HG03558 (cell line): ENCODE results near the gene NOVA2.
A peak's percentile ranks its signal among the peaks of the same experiment; 100 is the strongest.

Experiments
- ATAC-seq: cut with Tn5 transposase; IDR thresholded peaks from one replicate; pipeline ENCODE4 v1.9.1; 2021; ENCODE audit warnings: moderate number of reproducible peaks; ENCODE audit not compliant: unreplicated experiment; ENCODE audit errors: extremely low read depth

Gene NOVA2

GRCh38 chr19:45933759-45934158, 39.9 kb downstream of the NOVA2 start:
- ATAC-seq, result no peak

- ATAC-seq, result no peak
Measured at GRCh38 chr19:45931055-45931454, 42.6 kb downstream of the NOVA2 start.

- ATAC-seq, result no peak
Measured at GRCh38 chr19:45929247-45929646, 44.4 kb downstream of the NOVA2 start.

GRCh38 chr19:45927565-45928261, 46.0 kb downstream of the NOVA2 start:
- no peak for ATAC-seq

GRCh38 chr19:45924891-45925447, 48.7 kb downstream of the NOVA2 start:
- no peak for ATAC-seq

- ATAC-seq, result no peak
Measured at GRCh38 chr19:45922281-45922680, 51.4 kb downstream of the NOVA2 start.

- no peak for ATAC-seq
Measured at GRCh38 chr19:45920458-45920857, 53.2 kb downstream of the NOVA2 start.

GRCh38 chr19:45919678-45920077, 54.0 kb downstream of the NOVA2 start:
- no peak for ATAC-seq

- no peak for ATAC-seq
Measured at GRCh38 chr19:45918721-45919120, 54.9 kb downstream of the NOVA2 start.

GRCh38 chr19:45917421-45918091, 56.1 kb downstream of the NOVA2 start:
- ATAC-seq, result no peak

- ATAC-seq, result no peak
Measured at GRCh38 chr19:45913874-45914830, 59.5 kb downstream of the NOVA2 start, which contains the start of gene NANOS2. Gene NANOS2 (minus strand): TSS chr19:45914778. CDS start chr19:45914693, 85 bp downstream.

- ATAC-seq, result no peak
Measured at GRCh38 chr19:45911291-45911690, 62.4 kb downstream of the NOVA2 start.

- ATAC-seq, result no peak
Measured at GRCh38 chr19:45908956-45909355, 64.7 kb downstream of the NOVA2 start.

- no peak for ATAC-seq
Measured at GRCh38 chr19:45906221-45906620, 67.4 kb downstream of the NOVA2 start.

GRCh38 chr19:45905011-45905410, 68.7 kb downstream of the NOVA2 start:
- ATAC-seq, result no peak

GRCh38 chr19:45902651-45903625, 70.7 kb downstream of the NOVA2 start:
- ATAC-seq, result peak; percentile 76

- no peak for ATAC-seq
Measured at GRCh38 chr19:45901912-45902650, 71.6 kb downstream of the NOVA2 start, which contains the start of gene MYPOP. Gene MYPOP (minus strand): TSS chr19:45902613. CDS start chr19:45901773, 840 bp downstream.

GRCh38 chr19:45901432-45901911, 72.2 kb downstream of the NOVA2 start:
- no peak for ATAC-seq
